HG02678 (cell line): ENCODE measurements around the gene RAB31.
"Not testable (repeated sequence)": the region's sequence is repeated elsewhere in the genome, so short reads cannot be mapped to it uniquely, and the experiment has no call there.

Source experiments
- ATAC-seq: cut with Tn5 transposase; IDR thresholded peaks from one replicate; pipeline ENCODE4 v1.9.1; 2021; ENCODE audit warnings: mild to moderate bottlenecking, moderate library complexity; ENCODE audit not compliant: unreplicated experiment

Gene RAB31, protein sequence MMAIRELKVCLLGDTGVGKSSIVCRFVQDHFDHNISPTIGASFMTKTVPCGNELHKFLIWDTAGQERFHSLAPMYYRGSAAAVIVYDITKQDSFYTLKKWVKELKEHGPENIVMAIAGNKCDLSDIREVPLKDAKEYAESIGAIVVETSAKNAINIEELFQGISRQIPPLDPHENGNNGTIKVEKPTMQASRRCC

DNA sequence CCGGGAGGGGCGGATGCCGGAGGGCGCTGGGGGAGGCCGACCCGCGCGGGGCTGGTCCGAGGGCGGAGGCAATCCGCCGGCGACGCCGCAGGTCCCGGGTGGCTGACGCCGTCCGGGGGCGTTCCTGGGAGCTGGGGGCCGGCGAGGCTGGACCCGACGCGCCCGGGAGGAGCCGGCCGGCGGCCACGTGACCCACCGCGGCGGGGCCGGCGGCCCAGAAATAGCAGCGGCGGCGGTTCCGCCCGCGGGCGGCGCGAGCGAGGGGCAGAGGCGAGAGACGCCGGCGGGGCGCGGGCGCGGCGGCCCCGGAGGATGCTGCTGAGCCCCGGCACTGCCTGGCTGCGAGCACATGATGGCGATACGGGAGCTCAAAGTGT lies at the start of gene RAB31:
Gene RAB31, plus strand, starts transcription at position 245 of the 377 bp plus-strand sequence. Its CDS starts 105 bp downstream, at position 350.
- ATAC-seq: peak; percentile 31

DNA sequence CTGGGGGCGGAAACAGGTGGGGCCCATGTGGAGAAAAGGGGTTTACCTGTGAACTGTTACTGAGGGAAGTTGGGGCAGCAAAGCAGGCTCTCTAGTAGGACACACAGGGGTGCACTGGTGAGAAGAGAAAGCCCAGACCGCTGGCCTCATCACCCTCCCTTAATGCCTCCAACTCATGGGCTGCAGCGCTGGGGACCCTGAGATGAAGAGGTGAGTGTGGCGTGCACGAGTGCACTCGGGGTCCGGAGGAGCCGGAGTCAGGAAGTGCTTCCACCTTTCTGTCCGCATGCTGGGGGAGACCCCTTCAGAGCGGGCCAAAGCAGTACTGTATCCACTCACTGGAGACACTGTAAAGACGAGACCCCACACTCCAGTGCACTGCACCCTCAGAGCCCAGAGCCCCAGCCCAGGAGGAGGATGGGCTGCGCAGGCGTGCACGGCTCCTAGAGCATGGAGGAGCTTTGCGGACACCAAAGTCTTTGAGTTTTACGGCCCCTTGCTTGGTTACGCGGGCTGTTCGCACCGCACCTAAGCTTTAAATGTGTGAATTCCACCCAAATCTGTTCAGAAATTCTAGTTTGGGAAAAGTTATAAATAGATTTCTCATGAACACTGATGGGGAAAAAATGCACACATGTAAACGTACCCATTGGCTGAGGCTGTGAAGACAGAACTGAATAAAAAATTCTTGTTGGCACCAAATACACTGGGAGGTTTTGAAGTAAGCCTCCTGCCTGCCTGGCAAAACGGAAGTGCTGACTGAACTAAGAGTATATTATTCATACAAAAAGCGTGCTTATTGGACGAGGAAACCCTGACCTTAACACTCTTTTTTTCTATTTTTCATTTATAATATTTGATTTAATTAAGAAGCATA lies 48.4 kb upstream of the RAB31 start:
- ATAC-seq: no peak

DNA sequence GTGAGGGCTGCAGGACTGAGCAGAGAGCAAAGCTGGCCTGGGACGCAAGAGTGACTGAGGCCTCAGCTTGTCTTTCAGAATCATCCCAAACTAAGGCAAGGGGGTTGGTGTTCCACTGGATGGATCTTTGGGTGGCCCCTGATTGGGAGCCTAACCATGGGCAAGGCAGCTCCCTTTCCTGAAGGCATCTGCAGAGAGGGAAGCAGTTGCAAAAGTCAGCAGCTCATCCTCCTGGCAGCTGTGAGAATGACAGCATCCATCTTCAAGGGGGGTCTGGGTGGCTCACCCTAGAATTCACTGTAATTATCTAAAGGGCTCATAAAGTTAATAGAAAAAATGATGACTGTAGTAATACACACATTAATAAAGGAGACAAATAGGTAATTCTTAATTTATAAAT lies 46.5 kb upstream of the RAB31 start:
- ATAC-seq: no peak

DNA sequence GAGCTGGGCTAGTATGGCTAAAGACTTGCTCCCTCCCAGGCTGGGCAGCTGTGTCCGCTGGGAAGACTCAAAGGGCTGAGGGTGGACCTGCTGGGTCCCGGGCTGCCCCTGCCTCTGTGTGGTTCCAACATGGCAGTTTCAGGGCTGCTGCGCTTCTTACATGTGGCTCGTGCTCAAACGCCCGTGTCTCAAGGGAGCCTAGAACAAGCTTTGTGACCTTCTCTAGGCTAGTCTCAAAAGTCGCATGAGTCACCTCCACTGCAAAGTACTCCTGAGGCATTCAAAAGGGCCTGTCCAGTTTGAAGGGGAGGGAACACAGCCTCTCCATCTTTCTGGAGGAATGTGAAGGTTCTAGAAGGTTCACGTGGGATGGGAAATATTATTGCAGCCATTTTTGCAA lies 44.7 kb upstream of the RAB31 start:
- ATAC-seq: no peak

DNA sequence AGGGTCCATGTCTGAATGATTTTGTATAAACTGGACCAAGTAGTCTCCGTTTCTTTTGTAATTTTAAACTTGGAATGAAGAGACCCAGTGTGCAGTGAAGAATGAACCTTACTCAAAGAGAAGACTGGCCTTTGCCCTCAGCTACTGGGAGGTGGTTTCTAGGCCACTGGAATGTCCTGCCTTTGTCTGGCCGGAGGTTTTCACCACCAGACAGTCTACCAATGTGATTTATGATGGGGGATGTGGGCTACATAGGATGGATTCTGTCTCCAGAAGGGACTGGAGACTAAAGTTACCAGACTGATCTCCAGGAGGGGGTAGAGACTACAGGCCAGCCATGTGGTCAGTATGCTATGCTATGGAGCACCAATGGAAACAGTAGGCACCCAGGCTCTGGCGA lies 42.8 kb upstream of the RAB31 start:
- ATAC-seq: no peak

DNA sequence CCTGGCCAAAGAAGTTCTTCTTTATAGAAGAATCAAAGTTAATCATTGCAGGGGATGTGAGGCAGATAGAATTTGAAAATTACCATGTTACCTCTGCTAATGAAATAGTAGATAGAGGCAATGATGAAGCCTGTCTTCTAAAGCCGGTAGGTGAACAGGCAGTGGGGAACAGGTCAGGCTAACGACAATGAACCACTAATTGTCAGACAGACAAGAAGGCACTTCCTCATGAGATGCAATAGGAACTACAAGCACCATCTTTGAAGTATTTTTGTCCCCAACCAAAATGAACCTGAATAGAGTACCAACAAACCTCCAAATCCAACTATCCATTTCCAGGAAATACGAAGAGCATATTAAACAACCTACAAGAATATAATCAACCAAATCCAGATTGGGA lies 41.6 kb upstream of the RAB31 start:
- ATAC-seq: no peak

DNA sequence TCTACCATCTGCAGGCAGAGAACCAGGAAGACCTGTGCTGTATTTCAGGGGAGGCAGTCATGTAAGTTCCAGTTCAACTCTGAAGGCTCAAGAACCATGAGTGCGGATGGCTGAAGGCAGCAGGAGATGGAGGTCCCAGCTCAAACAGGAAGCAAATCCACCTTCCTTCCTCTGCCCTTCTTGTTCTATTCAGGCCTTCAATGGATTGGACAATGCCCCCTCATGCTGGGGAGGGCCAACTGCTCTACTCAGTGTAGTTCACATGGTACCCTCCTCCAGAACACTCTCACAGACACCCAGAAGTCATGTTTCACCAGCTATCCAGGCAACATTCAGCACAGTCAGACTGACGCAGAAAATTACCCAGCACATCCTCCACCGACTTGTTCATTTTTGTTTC lies 39.1 kb upstream of the RAB31 start:
- no peak for ATAC-seq

DNA sequence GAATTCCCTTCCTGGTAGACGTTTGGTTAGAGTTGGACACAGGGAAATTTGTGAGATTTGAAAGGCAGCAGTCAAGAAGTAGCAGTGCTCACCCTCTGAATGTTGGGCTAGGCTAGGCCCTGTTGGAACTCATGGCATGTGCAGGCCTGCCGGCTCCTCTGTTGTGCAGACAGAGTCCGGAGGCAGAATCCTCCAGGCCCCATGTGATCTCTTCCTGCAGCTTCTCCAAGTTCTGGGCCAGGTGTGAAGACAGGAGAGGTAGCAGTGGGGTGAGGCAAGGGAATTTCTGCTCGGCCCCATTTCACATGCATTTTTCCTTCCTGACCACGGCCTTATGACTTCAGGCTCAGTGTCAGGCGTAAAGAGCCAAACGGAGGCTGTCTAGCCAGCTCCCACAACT lies 36.9 kb upstream of the RAB31 start:
- ATAC-seq: no peak

DNA sequence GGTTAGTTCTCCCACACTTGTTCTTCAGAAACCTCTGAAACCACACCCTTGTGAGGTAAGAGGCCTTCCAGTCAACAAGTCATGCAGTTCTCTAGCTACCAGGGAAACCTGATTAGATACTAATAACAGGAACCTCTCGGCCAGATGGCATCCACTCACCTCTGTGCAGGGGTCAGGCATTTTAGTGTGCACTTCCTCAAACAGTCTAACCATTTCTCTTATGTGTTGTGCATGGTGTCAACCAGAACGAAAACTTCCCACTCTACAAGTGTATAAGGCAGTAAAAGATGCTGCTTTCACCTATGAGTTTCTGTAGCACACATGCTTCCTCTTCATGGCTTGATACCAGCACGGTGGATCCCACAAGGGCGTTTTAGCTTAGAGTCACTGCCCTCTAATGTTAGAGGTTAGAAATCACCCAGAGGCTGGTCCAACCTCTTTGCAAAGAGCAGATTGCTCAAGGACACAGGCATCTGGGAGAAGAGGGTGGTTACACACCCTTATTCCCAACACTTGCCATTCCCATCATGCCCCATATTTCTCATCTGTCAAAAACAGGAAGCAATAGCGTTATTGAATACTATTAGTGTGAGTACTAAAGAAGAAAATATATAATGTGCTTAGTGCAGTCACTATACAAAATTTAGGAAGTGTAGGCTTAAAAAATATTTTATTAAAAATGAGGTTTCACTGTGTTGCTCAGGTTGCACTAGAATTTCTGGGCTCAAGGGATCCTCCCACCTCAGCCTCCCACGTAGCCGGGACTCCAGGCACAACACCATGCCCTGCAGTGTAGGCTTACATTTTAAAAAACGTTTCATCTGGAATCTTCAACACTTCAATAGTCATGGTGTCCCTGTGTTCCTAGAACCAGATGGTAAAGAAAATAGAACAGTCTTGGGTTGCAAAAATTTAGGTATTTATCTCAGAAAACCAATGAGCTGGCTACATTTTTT lies 34.5 kb upstream of the RAB31 start:
- ATAC-seq: peak; percentile 98

DNA sequence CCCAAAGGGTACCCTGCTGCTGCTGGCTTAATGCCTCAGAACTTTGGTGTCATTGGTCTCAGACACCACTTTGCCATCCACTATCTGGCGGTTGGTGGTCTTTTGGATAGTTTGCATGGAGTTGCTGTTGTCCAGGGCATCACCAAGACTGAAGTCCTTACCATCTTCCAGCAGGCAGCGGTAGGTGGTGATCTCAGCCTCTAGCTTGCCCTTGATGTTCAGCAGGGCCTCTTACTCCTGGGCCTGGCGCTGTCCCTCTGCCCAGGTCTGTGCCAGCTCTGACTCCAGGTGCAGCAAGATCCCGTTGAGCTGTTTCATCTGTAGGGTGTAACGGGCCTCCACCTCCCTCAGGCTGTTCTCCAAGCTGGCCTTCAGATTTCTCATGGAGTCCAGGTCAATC lies 29.9 kb upstream of the RAB31 start:
- not testable (repeated sequence) for ATAC-seq

DNA sequence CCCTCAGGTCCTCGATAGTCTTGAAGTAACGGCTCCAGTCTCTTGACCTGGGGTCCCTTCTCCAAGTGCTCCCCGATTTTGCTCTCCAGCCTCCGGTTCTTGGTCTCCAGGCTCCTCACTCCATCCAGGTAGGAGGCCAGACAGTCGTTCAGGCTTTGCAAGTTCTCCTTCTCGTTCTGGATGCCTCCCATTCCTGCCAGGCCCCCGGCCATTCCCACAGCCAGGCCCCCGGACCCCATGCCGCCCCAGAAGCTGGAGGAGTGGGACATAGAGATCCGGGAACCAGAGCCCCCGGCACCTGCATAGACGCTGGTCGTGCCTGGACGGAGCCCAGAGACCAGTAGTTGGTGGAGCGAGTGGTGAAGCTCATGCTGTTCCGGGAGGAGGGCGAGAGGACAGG lies 29.0 kb upstream of the RAB31 start:
- no peak for ATAC-seq

DNA sequence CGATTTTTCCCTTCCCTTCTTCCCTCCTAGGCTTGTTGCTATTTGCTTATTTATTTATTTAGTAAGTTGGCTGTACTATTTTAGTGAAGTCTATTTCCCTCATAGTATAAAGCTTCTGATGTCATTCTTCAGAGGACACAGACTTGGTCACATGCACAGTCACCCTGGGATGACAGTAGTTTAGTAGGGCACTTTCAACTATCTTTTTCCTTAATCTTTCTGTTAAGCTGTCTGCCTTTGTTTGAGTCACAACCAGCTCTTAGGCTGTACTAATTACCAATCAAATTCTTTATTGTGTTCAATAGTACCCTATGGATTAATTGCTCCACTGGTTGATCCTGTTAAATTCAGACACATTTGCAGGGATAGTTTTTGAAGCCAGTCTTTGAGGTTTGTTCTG lies 26.9 kb upstream of the RAB31 start:
- ATAC-seq: no peak

DNA sequence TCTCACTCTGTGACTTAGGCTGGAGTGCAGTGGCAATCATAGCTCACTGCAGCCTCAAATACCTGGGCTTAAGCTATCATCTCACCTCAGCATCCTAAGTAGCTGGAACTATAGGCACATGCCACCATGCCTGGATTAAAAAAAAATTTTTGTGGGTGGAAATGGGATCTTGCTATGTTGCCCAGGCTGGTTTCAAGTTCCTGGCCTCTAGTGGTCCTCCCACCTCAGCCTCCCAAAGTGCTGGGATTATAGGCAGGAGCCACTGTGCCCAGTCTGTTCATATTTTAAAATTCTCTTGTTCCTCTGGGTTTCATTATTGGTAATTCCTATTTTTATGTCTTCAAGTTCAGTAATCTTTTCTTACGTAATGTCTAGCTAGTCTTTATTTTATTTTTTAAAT lies 25.5 kb upstream of the RAB31 start:
- ATAC-seq: no peak

DNA sequence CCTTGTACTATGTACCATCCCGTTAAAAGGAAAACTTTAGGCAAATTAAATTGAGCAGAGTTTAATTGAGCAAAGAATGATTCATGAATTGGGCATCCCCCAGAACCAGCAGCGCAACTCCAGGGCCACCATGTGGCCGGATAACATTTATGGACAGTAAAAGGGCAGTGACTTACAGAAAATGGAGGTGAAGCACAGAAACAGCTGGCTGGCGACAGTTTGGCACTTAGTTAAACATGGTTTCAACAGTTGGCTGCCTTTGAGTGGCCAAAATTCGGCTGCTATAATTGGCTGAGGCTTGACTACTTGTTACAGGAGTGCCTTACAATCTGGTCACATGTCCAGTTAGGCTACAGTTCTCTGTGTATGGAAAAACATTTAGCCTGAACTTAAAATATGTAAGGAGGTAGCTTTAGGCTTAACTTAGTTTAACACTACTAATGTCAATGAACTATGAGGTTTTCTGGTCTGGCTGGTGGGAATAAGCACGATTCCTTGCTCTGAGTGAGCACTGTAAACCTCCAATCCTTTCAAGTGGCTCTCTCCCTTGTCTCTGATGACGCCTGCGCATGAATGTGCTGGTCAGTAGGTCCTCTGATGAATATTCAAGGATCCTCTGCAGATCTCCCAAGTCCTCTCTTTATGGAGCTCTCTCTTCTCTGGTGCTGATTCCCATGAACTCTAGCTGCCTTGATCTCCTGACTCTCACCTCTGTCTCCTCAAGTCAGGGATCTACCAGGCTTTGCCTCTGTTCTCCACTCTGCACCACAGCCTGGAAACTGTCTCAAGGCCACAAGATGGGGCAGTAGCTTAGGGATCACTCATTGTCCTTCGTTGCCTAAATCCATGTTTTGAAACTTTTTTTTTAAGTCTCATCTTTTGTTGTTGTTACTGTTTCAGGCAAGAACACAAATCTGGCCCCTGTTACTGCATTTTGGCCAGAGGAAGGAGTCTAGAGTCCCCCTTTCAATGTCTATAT lies 24.4 kb upstream of the RAB31 start:
- no peak for ATAC-seq

DNA sequence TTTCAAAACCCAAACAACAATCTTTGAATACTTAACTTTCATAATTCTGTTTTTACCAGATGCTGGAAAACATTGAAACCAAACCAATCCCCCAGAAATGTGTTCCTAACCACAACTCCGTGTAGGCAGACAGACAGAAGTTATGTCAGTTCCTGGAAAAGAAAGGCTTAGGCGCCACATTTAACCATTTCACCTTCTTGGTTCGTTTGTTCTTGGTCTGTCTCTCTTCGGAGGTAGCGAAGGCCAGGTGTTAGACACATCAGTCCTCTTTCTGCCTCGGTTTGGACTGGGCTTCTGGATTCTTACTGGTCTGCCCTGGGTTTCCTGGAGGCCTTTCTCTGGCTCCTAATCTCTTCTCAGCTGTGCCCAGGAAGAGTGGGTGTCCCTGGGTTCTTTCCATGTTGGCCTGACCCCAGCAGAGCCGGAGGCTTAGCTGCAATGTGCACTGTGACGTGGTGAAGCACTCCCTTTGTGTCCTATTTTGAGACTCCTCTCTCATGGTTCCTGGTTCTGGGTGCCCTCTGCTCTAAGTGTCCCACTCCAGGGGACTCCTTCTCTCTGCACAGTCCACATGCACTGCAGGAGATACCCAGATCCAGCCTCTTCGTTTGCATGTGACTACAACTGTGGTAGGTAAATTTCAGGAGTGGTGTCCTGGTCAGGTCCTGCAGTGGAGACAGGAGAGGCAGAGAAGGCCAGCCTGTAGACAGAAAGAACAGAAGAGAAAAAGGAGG lies 23.1 kb upstream of the RAB31 start:
- ATAC-seq: no peak

DNA sequence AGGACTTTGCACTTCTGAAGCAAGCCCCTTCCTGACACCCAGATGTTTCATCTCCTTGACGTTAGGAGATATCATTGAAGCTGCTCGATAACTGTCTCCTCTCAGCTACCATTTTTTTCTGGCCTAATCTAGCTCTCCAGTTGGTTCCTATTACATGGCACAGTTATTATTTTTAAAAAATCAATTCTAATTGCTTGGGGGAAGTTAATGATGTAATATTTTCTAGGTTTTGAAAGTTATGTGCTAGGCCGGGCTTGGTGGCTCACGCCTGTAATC lies 22.5 kb upstream of the RAB31 start:
- no peak for ATAC-seq

DNA sequence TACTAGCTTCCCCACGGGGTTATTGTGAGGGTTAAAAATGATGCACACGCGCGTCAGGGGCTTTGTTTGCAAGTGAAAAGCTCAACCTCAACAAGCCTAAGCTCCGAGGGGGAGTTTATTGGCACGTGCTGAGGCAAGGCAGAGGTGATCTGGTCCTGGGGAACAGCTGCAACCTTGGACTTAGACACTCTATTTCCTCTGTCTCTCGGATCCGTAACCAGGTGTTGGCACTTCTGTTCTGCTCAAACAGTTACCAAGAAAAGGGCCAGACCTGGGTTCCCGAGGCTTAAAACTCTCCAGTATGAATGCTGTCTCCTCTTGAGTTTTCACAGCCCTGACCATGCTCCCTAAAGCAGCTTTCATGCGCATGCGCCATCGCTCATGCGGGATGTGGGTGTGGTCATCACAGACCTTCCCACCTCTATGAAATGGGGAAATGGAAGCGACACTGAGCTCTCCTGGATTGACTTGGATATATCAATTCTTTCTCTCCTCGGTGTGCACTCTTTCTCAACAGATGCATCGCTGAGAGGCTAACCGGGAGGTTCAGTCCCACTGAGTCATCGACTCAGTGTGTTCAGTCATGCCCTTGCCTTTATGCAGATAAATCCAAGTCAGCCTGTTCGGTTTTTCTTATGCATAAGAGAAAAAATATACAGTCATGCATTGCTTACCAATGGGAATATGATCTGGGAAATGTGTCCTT lies 19.9 kb upstream of the RAB31 start:
- no peak for ATAC-seq

DNA sequence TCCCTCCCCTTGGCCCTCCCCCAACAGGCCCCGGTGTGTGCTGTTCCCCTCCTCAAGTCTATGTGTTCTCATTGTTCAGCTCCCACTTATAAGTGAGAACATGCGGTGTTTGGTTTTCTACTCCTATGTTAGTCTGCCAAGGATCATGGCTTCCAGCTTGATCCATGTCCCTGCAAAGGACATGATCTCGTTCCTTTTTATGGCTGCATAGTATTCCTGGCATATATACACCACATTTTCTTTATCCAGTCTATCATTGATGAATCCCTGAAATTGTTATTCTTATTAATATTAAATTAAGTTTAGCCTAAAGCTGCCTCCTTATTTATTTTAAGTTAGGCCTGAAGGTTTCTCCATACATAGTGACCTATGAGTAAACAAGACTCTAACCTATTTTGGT lies 18.8 kb upstream of the RAB31 start:
- ATAC-seq: no peak
